Activated CD4-positive, CD25-positive, alpha-beta regulatory T cell treated with anti-CD3 and anti-CD28 coated beads, Interleukin-2, amount 50 U/mL, for 72 hours (primary cell): ENCODE data around the gene CPLANE2.
"Not testable (repeated sequence)": the region's sequence is repeated elsewhere in the genome, so short reads cannot be mapped to it uniquely, and the experiment has no call there.

Experiments used
- DNase-seq: peaks from one replicate; pipeline ENCODE4 v3.0.0; 2021

The CPLANE2 gene

DNA sequence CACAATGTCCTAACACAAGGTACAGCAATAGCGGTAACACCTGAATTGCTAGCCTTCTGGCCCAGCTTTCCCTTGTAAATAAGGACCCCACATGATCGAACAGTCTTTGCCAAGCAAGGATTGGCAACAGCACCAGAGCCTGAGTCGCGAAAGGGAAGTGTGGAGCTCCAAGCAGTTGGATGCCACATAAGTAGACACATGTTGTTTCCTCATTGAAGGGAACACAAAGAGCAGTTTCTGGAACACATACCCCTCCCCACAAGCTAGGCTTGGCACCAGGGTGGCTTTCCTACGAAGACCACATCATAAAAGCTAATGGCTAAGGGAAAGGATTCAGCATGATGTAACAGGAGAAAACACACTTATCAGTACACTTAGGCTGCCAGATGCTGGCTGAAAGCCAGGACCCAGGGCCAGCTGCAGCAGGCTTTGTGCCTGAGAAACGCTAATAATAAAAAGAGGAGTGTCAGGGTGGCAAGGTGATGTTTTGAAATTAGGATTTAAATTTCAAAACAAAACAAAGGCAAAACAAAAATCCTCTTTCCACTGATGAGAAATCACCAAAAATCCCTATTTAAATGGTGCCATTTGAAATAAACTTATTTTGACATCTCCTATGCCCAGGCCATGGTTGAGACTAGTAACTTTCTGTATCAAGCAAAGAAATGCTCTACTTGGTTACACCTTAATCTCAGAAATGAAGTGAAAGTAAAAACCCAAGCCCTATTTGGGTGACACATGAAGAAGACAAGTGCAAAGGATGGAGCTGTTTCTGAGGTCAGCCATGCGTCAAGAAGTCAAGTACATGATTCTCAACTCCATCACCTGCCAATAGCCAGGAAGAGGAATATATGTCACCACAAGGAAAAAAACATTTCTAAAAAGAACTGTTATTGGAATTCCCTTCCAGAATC lies 11.9 kb upstream of the CPLANE2 start:
- no peak for DNase-seq

DNA sequence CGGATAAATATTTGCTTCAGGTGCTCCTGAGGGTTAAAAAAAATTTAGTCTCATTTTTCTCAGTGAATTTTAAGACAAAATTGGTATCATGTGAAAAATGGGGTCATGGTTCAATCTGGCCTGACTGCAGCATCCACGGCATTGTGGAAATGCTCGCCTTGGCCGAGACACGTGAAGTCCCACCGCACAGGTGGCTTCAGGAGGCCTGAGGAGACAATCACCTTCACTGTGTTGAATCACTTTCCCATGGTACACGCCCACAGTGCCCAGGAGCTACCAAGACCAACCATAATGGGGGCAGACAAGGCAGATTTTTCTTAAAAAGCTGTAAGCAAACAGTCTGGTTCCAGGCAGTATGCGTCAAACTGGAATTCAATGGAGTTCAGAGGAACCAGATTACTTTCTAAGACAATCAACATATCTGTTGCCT lies 11.0 kb upstream of the CPLANE2 start:
- no peak for DNase-seq

DNA sequence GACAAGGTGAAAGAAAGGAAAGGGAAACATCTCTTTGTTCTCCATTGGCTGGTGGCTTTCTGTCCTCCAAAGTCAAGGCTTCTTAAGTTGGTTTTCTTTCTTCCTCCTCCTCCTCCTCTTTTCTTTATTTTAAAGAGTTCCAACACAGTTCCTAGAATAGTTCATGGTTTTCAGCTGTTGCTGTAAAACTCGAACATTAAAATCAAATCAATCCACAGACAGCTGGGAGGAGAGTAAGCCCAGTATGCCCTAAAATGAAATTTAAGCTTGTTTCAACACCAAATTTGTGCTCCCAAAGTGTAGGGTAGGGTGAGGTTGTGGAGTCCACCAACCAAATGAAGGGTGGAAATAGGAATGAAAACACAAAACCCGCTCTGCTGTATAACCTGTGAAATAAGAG lies 10.5 kb upstream of the CPLANE2 start:
- DNase-seq = no peak

GRCh38 chr1:16246961-16247360 lies 10.0 kb upstream of the CPLANE2 start:
- DNase-seq = no peak

DNA sequence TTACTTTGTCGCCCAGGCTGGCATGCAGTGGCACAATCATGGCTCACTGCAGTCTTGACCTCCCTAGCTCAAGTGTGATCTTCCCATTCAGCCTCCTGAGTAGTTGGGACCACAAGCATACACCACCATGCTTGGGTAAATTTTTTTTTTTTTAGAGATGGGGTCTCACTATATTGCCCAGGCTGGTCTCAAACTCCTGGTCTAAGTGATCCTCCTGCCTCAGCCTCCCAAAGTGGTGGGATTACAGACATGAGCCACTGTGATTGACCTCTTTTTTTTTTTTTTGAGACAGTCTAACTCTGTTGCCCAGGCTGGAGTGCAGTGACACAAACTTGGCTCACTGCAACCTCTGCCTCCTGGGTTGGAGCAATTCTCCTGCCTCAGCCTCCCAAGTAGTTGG lies 9.3 kb upstream of the CPLANE2 start:
- DNase-seq = not testable (repeated sequence)

GRCh38 chr1:16245476-16246196 lies 8.7 kb upstream of the CPLANE2 start:
- DNase-seq = no peak

DNA sequence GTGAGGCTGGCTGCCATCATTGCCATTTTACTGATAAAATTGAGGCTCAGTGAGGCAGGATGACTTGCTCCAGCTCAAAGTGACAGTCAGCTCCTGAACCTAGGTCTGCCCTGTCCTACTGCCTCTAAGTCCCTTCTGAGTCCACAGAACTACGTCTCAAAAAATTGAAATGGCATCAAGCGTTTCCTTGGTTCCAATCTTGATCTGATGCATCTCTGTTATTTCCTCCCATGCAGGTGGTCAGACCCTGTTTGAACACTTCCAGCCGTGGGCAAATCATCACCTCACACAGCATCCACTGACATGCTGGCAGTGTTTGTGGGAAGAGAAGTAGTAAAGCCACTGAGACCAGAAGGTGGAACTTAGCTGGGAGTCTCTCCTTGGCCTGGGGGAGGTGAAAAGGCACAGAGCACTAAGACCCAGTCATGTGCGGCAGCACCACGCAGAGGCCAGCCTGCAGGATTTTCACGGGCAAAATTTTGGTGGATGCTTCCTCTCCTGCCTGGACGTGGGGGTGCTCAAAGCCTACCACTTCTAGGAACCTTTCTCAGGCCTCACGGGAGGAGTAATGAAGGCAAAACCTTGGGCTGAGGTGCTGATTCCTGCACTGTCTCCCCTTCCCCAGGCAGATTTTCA lies 7.8 kb upstream of the CPLANE2 start:
- DNase-seq = no peak

GRCh38 chr1:16243936-16244649 lies 7.1 kb upstream of the CPLANE2 start:
- peak; percentile 77 for DNase-seq

DNA sequence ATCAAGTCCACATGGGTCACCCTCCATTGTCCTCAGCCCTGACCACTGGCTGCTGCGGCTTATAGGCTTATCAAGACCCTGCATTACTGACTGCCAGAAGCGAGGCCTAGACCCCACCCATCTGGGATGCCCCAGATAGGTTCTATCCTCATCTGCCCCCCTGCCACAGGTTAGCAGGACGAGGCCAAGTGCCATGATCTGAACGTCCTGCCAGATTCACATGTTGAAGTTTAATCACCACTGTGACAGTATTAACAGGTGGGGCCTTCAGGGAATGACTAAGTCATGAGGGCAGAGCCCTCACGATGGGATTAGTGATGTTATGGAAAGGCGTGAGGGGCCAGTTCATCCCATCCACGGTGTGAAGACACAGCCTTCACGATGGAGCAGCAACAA lies 6.2 kb upstream of the CPLANE2 start:
- no peak for DNase-seq

DNA sequence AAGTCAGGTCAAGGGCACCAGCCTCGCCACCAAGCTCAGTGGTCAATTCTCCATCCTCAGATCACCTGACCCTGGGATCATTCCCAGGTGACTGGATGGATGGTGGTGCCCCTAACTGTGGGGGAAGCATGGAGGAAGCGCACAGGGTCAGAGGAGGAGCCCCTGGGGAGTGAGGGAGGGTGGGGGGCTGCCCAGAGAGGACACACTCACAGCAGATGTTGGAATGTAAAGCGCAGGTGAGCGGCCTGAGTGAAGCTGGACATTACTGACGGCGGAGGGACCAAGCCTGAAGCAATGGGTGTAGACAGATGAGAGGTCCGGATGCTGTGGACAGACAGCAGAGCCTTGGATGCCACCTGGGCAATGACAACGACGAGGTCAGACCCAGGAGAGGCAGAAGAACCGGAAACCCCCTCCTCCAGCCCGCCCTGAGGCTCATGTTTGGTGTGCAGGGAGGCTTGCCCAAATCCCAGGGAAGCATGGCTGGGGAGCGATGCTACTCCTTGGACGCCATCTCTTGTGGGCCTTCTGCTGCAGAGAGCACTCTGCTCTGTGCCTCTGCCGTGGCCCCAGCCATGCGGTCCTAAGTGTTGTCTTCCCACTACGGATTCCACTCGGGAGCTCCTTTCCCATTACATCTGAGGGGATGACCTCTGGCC lies 5.7 kb upstream of the CPLANE2 start:
- no peak for DNase-seq

DNA sequence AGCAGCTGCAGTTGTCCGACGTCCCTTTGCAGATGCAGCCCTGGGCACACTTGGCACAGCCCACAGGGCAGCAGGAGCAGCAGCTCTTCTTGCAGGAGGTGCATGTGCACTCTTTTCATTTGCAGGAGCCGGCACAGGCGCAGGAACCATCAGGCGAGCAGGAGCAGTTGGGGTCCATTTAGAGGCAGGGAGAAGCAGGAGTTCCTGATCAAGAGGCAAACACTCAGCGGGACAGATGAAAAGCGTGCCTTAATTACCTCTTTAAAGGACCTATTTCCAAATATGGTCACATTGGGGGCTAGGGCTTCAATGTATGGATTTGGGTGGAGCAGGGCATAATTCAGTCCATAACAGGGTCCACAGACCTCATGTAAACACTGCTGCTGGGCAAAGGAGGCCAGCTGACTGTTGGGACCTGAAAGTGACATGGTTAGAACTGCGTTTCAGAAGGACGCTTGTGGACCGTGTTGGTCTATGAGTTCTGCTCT lies 4.3 kb upstream of the CPLANE2 start:
- no peak for DNase-seq

- DNase-seq = no peak
Observed at GRCh38 chr1:16239972-16240491, 3.0 kb upstream of the CPLANE2 start.

GRCh38 chr1:16237343-16237830 lies 404 bp upstream of the CPLANE2 start:
- no peak for DNase-seq

- DNase-seq = no peak
Observed at GRCh38 chr1:16235944-16236510, 956 bp downstream of the CPLANE2 start.

DNA sequence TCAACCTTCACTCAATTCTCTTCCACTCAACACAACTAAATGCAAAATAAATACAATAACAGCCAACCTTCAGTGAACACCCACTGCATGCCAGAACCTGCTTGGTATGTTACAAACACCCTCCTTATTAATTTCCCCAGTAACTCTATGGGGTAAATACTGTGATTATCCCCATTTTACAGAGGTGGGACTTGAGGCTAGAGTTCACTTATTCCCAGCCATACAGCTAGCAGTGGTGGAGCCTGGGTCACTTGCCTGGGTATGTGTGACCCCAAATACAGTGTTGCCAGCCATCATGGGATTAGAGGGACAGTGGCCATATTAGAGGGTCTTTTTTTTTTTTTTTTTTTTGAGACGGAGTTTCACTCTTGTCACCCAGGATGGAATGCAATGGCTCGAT lies 1.6 kb downstream of the CPLANE2 start:
- DNase-seq = no peak

- DNase-seq = no peak
Observed at GRCh38 chr1:16233431-16233830, 3.6 kb downstream of the CPLANE2 start.

DNA sequence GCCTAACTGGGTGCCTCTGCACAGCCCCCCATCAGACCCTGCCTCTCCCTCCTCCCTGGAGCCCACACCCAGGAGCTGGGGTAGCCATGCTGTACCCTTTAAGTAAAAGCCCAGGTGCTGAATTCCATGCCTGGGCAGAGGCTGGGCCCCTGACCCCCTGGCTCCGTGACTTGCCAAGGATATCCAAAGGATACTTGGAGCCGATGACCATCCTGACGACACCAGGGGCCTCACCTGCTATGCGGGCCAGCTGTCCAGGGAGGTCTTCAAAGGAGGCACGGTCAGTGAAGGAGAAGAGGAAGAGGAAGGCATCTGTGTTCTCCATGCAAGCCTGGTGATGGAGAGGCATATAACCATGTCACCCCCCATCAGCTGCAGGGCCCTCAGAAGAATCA lies 4.7 kb downstream of the CPLANE2 start:
- no peak for DNase-seq

DNA sequence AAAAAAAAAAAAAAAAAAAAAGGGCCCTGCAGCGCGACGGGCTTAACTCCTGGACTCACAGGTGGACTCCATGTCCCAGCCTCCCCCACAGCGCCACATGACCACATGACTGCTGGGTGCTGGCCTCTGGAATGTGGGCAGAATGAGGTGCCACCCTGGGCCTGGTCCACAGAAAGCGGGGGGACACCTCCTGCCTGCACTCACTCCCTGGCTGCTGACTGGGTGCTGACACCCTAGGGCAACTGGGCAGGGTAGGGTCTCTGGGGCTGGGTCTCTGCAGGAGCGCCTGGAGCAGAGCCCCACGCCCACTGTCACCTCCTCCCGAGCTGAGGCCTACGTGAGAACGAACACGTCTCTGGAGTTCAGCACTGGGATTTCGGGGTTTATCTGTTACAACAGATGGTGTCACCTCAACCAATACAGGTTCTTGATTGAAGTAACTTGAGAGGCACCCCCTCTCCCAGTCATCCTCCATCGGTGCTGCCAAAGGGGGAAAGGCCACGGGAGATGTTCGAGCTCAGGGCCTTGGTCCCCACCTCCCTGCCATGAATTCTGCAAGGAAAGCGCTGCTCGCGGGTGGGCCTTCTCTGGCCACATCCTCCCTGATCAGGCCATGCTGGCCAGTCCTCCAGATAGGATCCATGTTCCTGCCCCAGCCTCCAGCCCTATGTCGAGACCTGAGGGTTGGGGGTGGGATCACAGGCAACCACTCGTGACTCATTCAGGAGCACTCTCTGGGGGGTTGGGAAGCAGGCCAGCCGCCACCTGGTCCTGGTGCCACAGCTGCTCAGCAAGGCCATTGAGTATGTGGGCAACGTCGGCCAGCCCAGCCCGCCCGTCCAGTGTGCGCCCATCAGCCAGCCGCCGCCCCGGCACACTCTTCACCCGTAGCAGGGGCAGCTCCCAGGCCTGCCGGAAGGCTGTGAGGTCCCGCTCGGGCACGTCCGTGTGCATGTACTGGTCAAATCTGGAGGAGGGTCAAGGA lies 5.4 kb downstream of the CPLANE2 start:
- no peak for DNase-seq

GRCh38 chr1:16230744-16231143 lies 6.2 kb downstream of the CPLANE2 start:
- no peak for DNase-seq
